Transverse colon (tissue), 3 donors: ENCODE results near the gene PDE10A.

Experiments used
- EP300 ChIP-seq: sonication (generic); formaldehyde crosslinking; IDR thresholded peaks from one replicate; pipeline ENCODE4 v1.6.1; 2017; ENCODE audit warnings: antibody characterized with exemption, low read depth
- POLR2A ChIP-seq: fragments of 450-650 bp; IDR thresholded peaks from one replicate; pipeline ENCODE4 v1.6.1; 2016; ENCODE audit warnings: antibody characterized with exemption, mild to moderate bottlenecking, moderate library complexity
- TF ChIP-seq, protein P1 (sequence below), 5 experiments: fragments of 200-600 bp in 3 of 5; fragments of 450-650 bp in 2 of 5; sonication (generic) in 3 of 5; IDR thresholded peaks; 1 replicate in 2 of 5; 2 replicates in 3 of 5; pipeline ENCODE4 v1.5.1; 2016 to 2017; ENCODE audit warnings: antibody characterized with exemption in 5 of 5, inconsistent platforms in 3 of 5, mild to moderate bottlenecking in 2 of 5, moderate library complexity in 1 of 5

GRCh38 chr6:165580136-165580535 is 82.9 kb downstream of the PDE10A start:
- TF ChIP-seq, protein P1, sequence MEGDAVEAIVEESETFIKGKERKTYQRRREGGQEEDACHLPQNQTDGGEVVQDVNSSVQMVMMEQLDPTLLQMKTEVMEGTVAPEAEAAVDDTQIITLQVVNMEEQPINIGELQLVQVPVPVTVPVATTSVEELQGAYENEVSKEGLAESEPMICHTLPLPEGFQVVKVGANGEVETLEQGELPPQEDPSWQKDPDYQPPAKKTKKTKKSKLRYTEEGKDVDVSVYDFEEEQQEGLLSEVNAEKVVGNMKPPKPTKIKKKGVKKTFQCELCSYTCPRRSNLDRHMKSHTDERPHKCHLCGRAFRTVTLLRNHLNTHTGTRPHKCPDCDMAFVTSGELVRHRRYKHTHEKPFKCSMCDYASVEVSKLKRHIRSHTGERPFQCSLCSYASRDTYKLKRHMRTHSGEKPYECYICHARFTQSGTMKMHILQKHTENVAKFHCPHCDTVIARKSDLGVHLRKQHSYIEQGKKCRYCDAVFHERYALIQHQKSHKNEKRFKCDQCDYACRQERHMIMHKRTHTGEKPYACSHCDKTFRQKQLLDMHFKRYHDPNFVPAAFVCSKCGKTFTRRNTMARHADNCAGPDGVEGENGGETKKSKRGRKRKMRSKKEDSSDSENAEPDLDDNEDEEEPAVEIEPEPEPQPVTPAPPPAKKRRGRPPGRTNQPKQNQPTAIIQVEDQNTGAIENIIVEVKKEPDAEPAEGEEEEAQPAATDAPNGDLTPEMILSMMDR (IDR thresholded peaks at IDR 0.05): no peak
- no peak for TF ChIP-seq POLR2A
- no peak for TF ChIP-seq EP300
